ENCODE measurements around the gene KCNIP3.

GRCh38 chr2:95334916-95335641, 37.9 kb downstream of the KCNIP3 start:
- TF ChIP-seq ZBTB7A (tag by site-specific recombination; IDR thresholded peaks at IDR 0.05; ENCODE audit: low read depth) (no peak), CTCF (tag by site-specific recombination; IDR thresholded peaks at IDR 0.05) (no peak), ZNF792 (tag by site-specific recombination; IDR thresholded peaks at IDR 0.05) (no peak), ZBTB8A (tag by site-specific recombination; IDR thresholded peaks at IDR 0.05) (no peak), ZNF549 (tag by site-specific recombination; IDR thresholded peaks at IDR 0.05) (no peak), ZSCAN5A (tag by site-specific recombination; IDR thresholded peaks at IDR 0.05) (no peak), ZNF398 (tag by site-specific recombination; IDR thresholded peaks at IDR 0.05) (no peak), ZNF223 (tag by site-specific recombination; IDR thresholded peaks at IDR 0.05) (no peak), REPIN1 (tag by site-specific recombination; IDR thresholded peaks at IDR 0.05; ENCODE audit: low read depth) (no peak), REST (tag by site-specific recombination; IDR thresholded peaks at IDR 0.05) (no peak)
